Activated gamma-delta T cell treated with anti-CD3 and anti-CD28 coated beads, Interleukin-2, amount 50 U/mL, for 16 hours (primary cell): ENCODE data around the gene ZNF750.
A peak's percentile ranks its signal among the peaks of the same experiment; 100 is the strongest.

Experiments used
- DNase-seq: peaks from one replicate; pipeline ENCODE4 v3.0.0-alpha.2; 2020; ENCODE audit warnings: low read depth

Gene ZNF750

GRCh38 chr17:82859431-82860403, 19.9 kb upstream of the ZNF750 start:
- peak; percentile 47 for DNase-seq

GRCh38 chr17:82858376-82859126, 18.7 kb upstream of the ZNF750 start:
- DNase-seq, result no peak

- DNase-seq, result no peak
These were observed 16.5 kb upstream of the ZNF750 start for GRCh38 chr17:82856361-82856760.

- no peak for DNase-seq
These were observed 14.4 kb upstream of the ZNF750 start for GRCh38 chr17:82854226-82854625.

- DNase-seq, result no peak
These were observed 11.6 kb upstream of the ZNF750 start for GRCh38 chr17:82851381-82851780.

GRCh38 chr17:82849076-82849945, 9.5 kb upstream of the ZNF750 start:
- DNase-seq, result no peak

- peak; percentile 24 for DNase-seq
These were observed 8.3 kb upstream of the ZNF750 start for GRCh38 chr17:82848022-82848592.

GRCh38 chr17:82846061-82846691, 6.4 kb upstream of the ZNF750 start:
- DNase-seq, result no peak

GRCh38 chr17:82845163-82845807, 5.5 kb upstream of the ZNF750 start:
- no peak for DNase-seq

- no peak for DNase-seq
These were observed 5.0 kb upstream of the ZNF750 start for GRCh38 chr17:82844796-82845162.

GRCh38 chr17:82843904-82844680, 4.3 kb upstream of the ZNF750 start:
- no peak for DNase-seq

GRCh38 chr17:82841921-82842596, 2.2 kb upstream of the ZNF750 start:
- no peak for DNase-seq

- DNase-seq, result no peak
These were observed 609 bp upstream of the ZNF750 start for GRCh38 chr17:82840431-82840831.

GRCh38 chr17:82838386-82839063, 1.3 kb downstream of the ZNF750 start:
- DNase-seq, result no peak

GRCh38 chr17:82837586-82838320, 2.1 kb downstream of the ZNF750 start:
- DNase-seq, result no peak

GRCh38 chr17:82836823-82837357, 2.9 kb downstream of the ZNF750 start:
- DNase-seq, result no peak

GRCh38 chr17:82835766-82836512, 3.9 kb downstream of the ZNF750 start:
- DNase-seq, result no peak
